GM21825 (cell line): Measurements from ENCODE around the gene RADIL.
"Not testable (repeated sequence)": the region's sequence is repeated elsewhere in the genome, so short reads cannot be mapped to it uniquely, and the experiment has no call there.

Experiments
- ATAC-seq: cut with Tn5 transposase; IDR thresholded peaks from one replicate; pipeline ENCODE4 v1.9.1; 2021; ENCODE audit warnings: mild to moderate bottlenecking, moderate library complexity; ENCODE audit not compliant: unreplicated experiment

Gene RADIL

GRCh38 chr7:4797858-4798705, 85.4 kb downstream of the RADIL start:
- peak; percentile 67 for ATAC-seq

GRCh38 chr7:4796453-4796852, 87.1 kb downstream of the RADIL start:
- no peak for ATAC-seq

- ATAC-seq, result no peak
Measured at GRCh38 chr7:4794591-4795350, 88.7 kb downstream of the RADIL start.

GRCh38 chr7:4794171-4794570, 89.3 kb downstream of the RADIL start:
- ATAC-seq, result not testable (repeated sequence)

GRCh38 chr7:4793385-4793993, 90.0 kb downstream of the RADIL start:
- not testable (repeated sequence) for ATAC-seq

- ATAC-seq, result peak; percentile 2
Measured at GRCh38 chr7:4792537-4793126, 90.9 kb downstream of the RADIL start.

GRCh38 chr7:4791738-4792536, 91.6 kb downstream of the RADIL start:
- peak; percentile 47 for ATAC-seq

GRCh38 chr7:4791101-4791737, 92.3 kb downstream of the RADIL start:
- no peak for ATAC-seq

GRCh38 chr7:4790516-4790991, 93.0 kb downstream of the RADIL start:
- ATAC-seq, result no peak

- no peak for ATAC-seq
Measured at GRCh38 chr7:4790078-4790465, 93.4 kb downstream of the RADIL start.

GRCh38 chr7:4789194-4790077, 94.1 kb downstream of the RADIL start:
- no peak for ATAC-seq

GRCh38 chr7:4788627-4789189, 94.8 kb downstream of the RADIL start:
- ATAC-seq, result no peak

- ATAC-seq, result no peak
Measured at GRCh38 chr7:4787947-4788626, 95.4 kb downstream of the RADIL start.

- no peak for ATAC-seq
Measured at GRCh38 chr7:4787541-4787940, 96.0 kb downstream of the RADIL start.

GRCh38 chr7:4786015-4786414, 97.5 kb downstream of the RADIL start:
- ATAC-seq, result no peak

- ATAC-seq, result no peak
Measured at GRCh38 chr7:4785371-4785770, 98.1 kb downstream of the RADIL start.

GRCh38 chr7:4784799-4785198, 98.7 kb downstream of the RADIL start:
- no peak for ATAC-seq

- ATAC-seq, result no peak
Measured at GRCh38 chr7:4783762-4784351, 99.7 kb downstream of the RADIL start.
